KOPT-K1 (cell line): ENCODE results near the gene PGF.

ENCODE experiments used
- H3K27ac ChIP-seq: fragments of 200-600 bp; sonication (generic); 2 replicates; pipeline ENCODE4 v1.5.1; 2016; ENCODE audit warnings: antibody characterized with exemption, mild to moderate bottlenecking, low read depth, low read length; ENCODE audit not compliant: poor library complexity, severe bottlenecking
- H3K36me3 ChIP-seq: fragments of 200-600 bp; sonication (generic); 2 replicates; pipeline ENCODE4 v1.5.1; 2017; ENCODE audit warnings: antibody characterized with exemption, mild to moderate bottlenecking, low read length, moderate library complexity; ENCODE audit not compliant: insufficient read depth
- H3K9me3 ChIP-seq: fragments of 200-600 bp; sonication (generic); 2 replicates; pipeline ENCODE4 v1.5.1; 2017; ENCODE audit warnings: antibody characterized with exemption, low read length, mild to moderate bottlenecking; ENCODE audit not compliant: insufficient read depth, poor library complexity, severe bottlenecking

Gene PGF

GRCh38 chr14:74898694-74899093 lies 56.7 kb downstream of the PGF start:
- no peak overlapping the region for H3K27ac ChIP-seq

GRCh38 chr14:74898083-74898482 lies 57.3 kb downstream of the PGF start:
- Histone ChIP-seq H3K36me3 (peaks cover 100% of the 10 kb centered on the region), H3K9me3 (no peaks in the 10 kb centered on the region)

More at GRCh38 chr14:74898694-74899093, 56.7 kb downstream of the PGF start:
- Histone ChIP-seq H3K9me3 (no peaks in the 10 kb centered on the region), H3K36me3 (peaks cover 100% of the 10 kb centered on the region)

GRCh38 chr14:74897642-74898041 lies 57.8 kb downstream of the PGF start:
- Histone ChIP-seq H3K27ac (no peak overlapping the region), H3K36me3 (peaks cover 100% of the 10 kb centered on the region), H3K9me3 (no peaks in the 10 kb centered on the region)

More at GRCh38 chr14:74898083-74898482, 57.3 kb downstream of the PGF start:
- no peak overlapping the region for H3K27ac ChIP-seq

- no peak overlapping the region for H3K27ac ChIP-seq
- peaks cover 100% of the 10 kb centered on the region for H3K36me3 ChIP-seq
- no peaks in the 10 kb centered on the region for H3K9me3 ChIP-seq
Measured at GRCh38 chr14:74896400-74896799, 59.0 kb downstream of the PGF start.

- Histone ChIP-seq H3K36me3 (peaks cover 100% of the 10 kb centered on the region), H3K27ac (no peak overlapping the region), H3K9me3 (no peaks in the 10 kb centered on the region)
Measured at GRCh38 chr14:74893614-74894091, 61.7 kb downstream of the PGF start.

- Histone ChIP-seq H3K9me3 (no peaks in the 10 kb centered on the region), H3K36me3 (peaks cover 100% of the 10 kb centered on the region), H3K27ac (no peak overlapping the region)
Measured at GRCh38 chr14:74892745-74893144, 62.7 kb downstream of the PGF start.

GRCh38 chr14:74891870-74892269 lies 63.5 kb downstream of the PGF start:
- H3K27ac ChIP-seq: no peak overlapping the region
- no peaks in the 10 kb centered on the region for H3K9me3 ChIP-seq
- H3K36me3 ChIP-seq: peaks cover 98% of the 10 kb centered on the region
